EH (cell line): ENCODE results near the gene BOD1L1.

Experiments
- DNase-seq: peaks from one replicate; pipeline ENCODE4 v3.0.0-alpha.2; 2015; ENCODE audit warnings: low read depth

BOD1L1 gene

GRCh38 chr4:13539047-13539618 is 88.4 kb downstream of the BOD1L1 start:
- no peak for DNase-seq

GRCh38 chr4:13538427-13538973 is 89.0 kb downstream of the BOD1L1 start:
- no peak for DNase-seq

GRCh38 chr4:13537832-13538177 is 89.7 kb downstream of the BOD1L1 start:
- no peak for DNase-seq

- no peak for DNase-seq
Measured at GRCh38 chr4:13537011-13537831, 90.3 kb downstream of the BOD1L1 start.

GRCh38 chr4:13536607-13537006 is 90.9 kb downstream of the BOD1L1 start:
- DNase-seq: no peak

GRCh38 chr4:13535708-13536361 is 91.7 kb downstream of the BOD1L1 start:
- no peak for DNase-seq

- DNase-seq: no peak
Measured at GRCh38 chr4:13535118-13535517, 92.4 kb downstream of the BOD1L1 start.

- DNase-seq: no peak
Measured at GRCh38 chr4:13534344-13535063, 93.0 kb downstream of the BOD1L1 start.

- no peak for DNase-seq
Measured at GRCh38 chr4:13533670-13534343, 93.7 kb downstream of the BOD1L1 start.

GRCh38 chr4:13531625-13531998 is 95.9 kb downstream of the BOD1L1 start:
- no peak for DNase-seq

GRCh38 chr4:13530823-13531624 is 96.5 kb downstream of the BOD1L1 start:
- no peak for DNase-seq

- no peak for DNase-seq
Measured at GRCh38 chr4:13529128-13529919, 98.2 kb downstream of the BOD1L1 start.

- no peak for DNase-seq
Measured at GRCh38 chr4:13528821-13529127, 98.8 kb downstream of the BOD1L1 start.

GRCh38 chr4:13527981-13528820 is 99.3 kb downstream of the BOD1L1 start:
- no peak for DNase-seq

- DNase-seq: no peak
Measured at GRCh38 chr4:13527192-13527980, 100.1 kb downstream of the BOD1L1 start.

GRCh38 chr4:13526658-13527057 is 100.9 kb downstream of the BOD1L1 start:
- DNase-seq: no peak

- no peak for DNase-seq
Measured at GRCh38 chr4:13525606-13526281, 101.8 kb downstream of the BOD1L1 start.
